HL-60 (cell line): ENCODE results near the gene TMEM41A.

Source experiments
- GABPA ChIP-seq: IDR thresholded peaks from 2 replicates; pipeline ENCODE4 v1.6.1; 2012; ENCODE audit warnings: low read depth
- TF ChIP-seq, protein P1 (sequence below): IDR thresholded peaks from one replicate; pipeline ENCODE4 v1.5.1; 2011; ENCODE audit warnings: low read length, control low read depth, inconsistent platforms; ENCODE audit not compliant: insufficient read depth

DNA sequence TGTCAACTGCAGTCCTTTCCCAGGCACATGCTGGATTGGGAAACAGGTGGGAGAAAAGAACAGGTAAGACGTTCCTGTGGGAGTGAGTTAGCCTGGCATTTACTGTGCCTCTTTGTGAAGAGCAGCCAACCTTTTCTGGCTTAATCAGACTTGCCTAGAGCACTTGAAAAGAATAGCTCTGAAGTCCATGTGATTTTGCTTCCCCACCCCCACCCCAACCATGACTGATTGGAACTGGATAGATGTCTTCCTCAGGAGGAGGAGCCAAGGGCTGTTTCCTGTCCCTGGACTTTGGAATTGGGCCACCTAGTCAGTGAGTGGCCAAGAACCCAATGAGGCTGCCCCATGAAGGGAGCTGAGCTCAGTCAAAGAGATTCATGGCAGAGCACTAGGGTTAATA, 4.7 kb upstream of the TMEM41A start:
- TF ChIP-seq, protein P1, sequence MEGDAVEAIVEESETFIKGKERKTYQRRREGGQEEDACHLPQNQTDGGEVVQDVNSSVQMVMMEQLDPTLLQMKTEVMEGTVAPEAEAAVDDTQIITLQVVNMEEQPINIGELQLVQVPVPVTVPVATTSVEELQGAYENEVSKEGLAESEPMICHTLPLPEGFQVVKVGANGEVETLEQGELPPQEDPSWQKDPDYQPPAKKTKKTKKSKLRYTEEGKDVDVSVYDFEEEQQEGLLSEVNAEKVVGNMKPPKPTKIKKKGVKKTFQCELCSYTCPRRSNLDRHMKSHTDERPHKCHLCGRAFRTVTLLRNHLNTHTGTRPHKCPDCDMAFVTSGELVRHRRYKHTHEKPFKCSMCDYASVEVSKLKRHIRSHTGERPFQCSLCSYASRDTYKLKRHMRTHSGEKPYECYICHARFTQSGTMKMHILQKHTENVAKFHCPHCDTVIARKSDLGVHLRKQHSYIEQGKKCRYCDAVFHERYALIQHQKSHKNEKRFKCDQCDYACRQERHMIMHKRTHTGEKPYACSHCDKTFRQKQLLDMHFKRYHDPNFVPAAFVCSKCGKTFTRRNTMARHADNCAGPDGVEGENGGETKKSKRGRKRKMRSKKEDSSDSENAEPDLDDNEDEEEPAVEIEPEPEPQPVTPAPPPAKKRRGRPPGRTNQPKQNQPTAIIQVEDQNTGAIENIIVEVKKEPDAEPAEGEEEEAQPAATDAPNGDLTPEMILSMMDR = no peak
- no peak for TF ChIP-seq GABPA
